ENCODE results near the gene CRABP2.
A peak's percentile ranks its signal among the peaks of the same experiment; 100 is the strongest.

- TF ChIP-seq CTCF (IDR thresholded peaks at IDR 0.05), result no peak
- TF ChIP-seq POLR2A (IDR thresholded peaks at IDR 0.05), result no peak
- TF ChIP-seq POLR2AphosphoS5 (IDR thresholded peaks at IDR 0.05; ENCODE audit: insufficient read depth in 1 of 2, low read depth in 1 of 2), result peak; percentile 33 to 37
These were observed 4.5 kb upstream of the CRABP2 start for GRCh38 chr1:156709757-156710489.

Measured in vagina (tissue), 2 donors.